Retinal pigment epithelial cell (primary cell): ENCODE data around the gene ZNF783.
"Not testable (repeated sequence)": the region's sequence is repeated elsewhere in the genome, so short reads cannot be mapped to it uniquely, and the experiment has no call there.

Experiments used
- DNase-seq: peaks from one replicate; pipeline ENCODE4 v3.0.0-alpha.2; 2010; ENCODE audit warnings: low read depth
- H3K4me3 ChIP-seq: 2 replicates; pipeline ENCODE4 v1.5.1; 2011; ENCODE audit warnings: mild to moderate bottlenecking, low read length, control low read depth, moderate library complexity
- CTCF ChIP-seq: conservative IDR thresholded peaks from 2 replicates; pipeline ENCODE4 v1.5.1; 2011; ENCODE audit warnings: low read depth, low read length, control low read depth, inconsistent platforms

ZNF783 gene

GRCh38 chr7:149313981-149314380 lies 52.0 kb downstream of the ZNF783 start:
- H3K4me3 ChIP-seq = no peak overlapping the region
- no peak for TF ChIP-seq CTCF

GRCh38 chr7:149316606-149317005 lies 54.6 kb downstream of the ZNF783 start:
- no peak for TF ChIP-seq CTCF
- no peak for DNase-seq
- H3K4me3 ChIP-seq = no peak overlapping the region

More at GRCh38 chr7:149313981-149314380, 52.0 kb downstream of the ZNF783 start:
- no peak for DNase-seq

GRCh38 chr7:149317496-149317895 lies 55.5 kb downstream of the ZNF783 start:
- no peak for TF ChIP-seq CTCF
- no peak for DNase-seq
- H3K4me3 ChIP-seq = no peak overlapping the region

GRCh38 chr7:149317986-149318672 lies 56.1 kb downstream of the ZNF783 start:
- no peak for TF ChIP-seq CTCF
- no peak for DNase-seq

GRCh38 chr7:149319376-149319775 lies 57.4 kb downstream of the ZNF783 start:
- TF ChIP-seq CTCF = no peak
- no peak overlapping the region for H3K4me3 ChIP-seq
- no peak for DNase-seq

More at GRCh38 chr7:149317986-149318672, 56.1 kb downstream of the ZNF783 start:
- H3K4me3 ChIP-seq = no peak overlapping the region

- TF ChIP-seq CTCF = no peak
- H3K4me3 ChIP-seq = no peak overlapping the region
- no peak for DNase-seq
Observed at GRCh38 chr7:149320313-149321124, 58.5 kb downstream of the ZNF783 start.

GRCh38 chr7:149321125-149321905 lies 59.3 kb downstream of the ZNF783 start:
- DNase-seq = not testable (repeated sequence)

More at GRCh38 chr7:149321125-149321905, 59.3 kb downstream of the ZNF783 start:
- H3K4me3 ChIP-seq = not testable (repeated sequence)
